ENCODE measurements around the gene TMEM19. TPM values are rescaled to one million over a fixed set of nuclear protein-coding genes. Genes with fewer than 3 reads are reported as not detected.

TMEM19 gene
- polyA plus RNA-seq, 1 of the 3 experiments (the other 2 are of a cell fraction): 12.6 TPM

GRCh38 chr12:71642264-71642663, 43.6 kb upstream of the TMEM19 start:
- Histone ChIP-seq H3K9me2 (no peaks in the 10 kb centered on the region), H4K20me1 (ENCODE audit: insufficient read depth) (no peaks in the 10 kb centered on the region), H3K27me3 (ENCODE audit: insufficient read depth) (no peaks in the 10 kb centered on the region), H3K9me3 (no peaks in the 10 kb centered on the region; the same call in 1 of the 2 replicates), H3K79me2 (ENCODE audit: insufficient read depth) (peaks cover 67% of the 10 kb centered on the region), H2AFZ (ENCODE audit: low read depth) (no peak overlapping the region), H3F3A (replicated peaks; ENCODE audit: insufficient read depth) (peaks cover 31% of the 10 kb centered on the region), H3K27ac (ENCODE audit: low read depth in 2 of 2, low read length in 1 of 2) (peak overlapping the region in 1 of 2 experiments; percentile 46; a peak in 2 of 4 replicates), H3K4me1 (ENCODE audit: control insufficient read depth in 1 of 2, insufficient read depth in 2 of 2, low read depth in 1 of 2, low read length in 1 of 2) (peaks cover 0 to 12% of the 10 kb centered on the region in 2 experiments; a peak in 3 of 4 replicates), H3K4me2 (no peak overlapping the region), H3K9ac (no peak overlapping the region), H3K4me3 (ENCODE audit: low read depth in 2 of 2, low read length in 1 of 2) (no peak overlapping the region), H3K36me3 (replicated peaks in 1 of 2; ENCODE audit: control insufficient read depth in 1 of 2, insufficient read depth in 2 of 2, low read length in 1 of 2) (peaks cover 81 to 93% of the 10 kb centered on the region in 2 experiments)
- no peak for DNase-seq
- CTCF ChIA-PET: interaction anchor here (0.9 to 1.6 kb wide), 2 partner anchors 56 to 105 kb away, joined by 3 to 5 read pairs; no protein-coding TSS in a partner anchor
- TF ChIP-seq RFX5 (IDR thresholded peaks at IDR 0.05; ENCODE audit: low read length) (no peak), EZH2phosphoT487 (IDR thresholded peaks at IDR 0.05; ENCODE audit: borderline replicate concordance, low read depth) (no peak), IRF3 (IDR thresholded peaks at IDR 0.05; ENCODE audit: low read depth, low read length) (no peak), SIN3A (IDR thresholded peaks at IDR 0.05; ENCODE audit: borderline replicate concordance, low read depth, low read length) (no peak), MAX (IDR thresholded peaks at IDR 0.05; ENCODE audit: low read depth) (no peak), FOXJ3 (CRISPR knock-in tag; IDR thresholded peaks at IDR 0.05) (no peak), MXI1 (IDR thresholded peaks at IDR 0.05; ENCODE audit: low read depth, low read length) (no peak), POLR2AphosphoS5 (IDR thresholded peaks at IDR 0.05; ENCODE audit: low read depth, low read length) (no peak), FOXM1 (IDR thresholded peaks at IDR 0.05; ENCODE audit: low read depth) (no peak), NFIC (IDR thresholded peaks at IDR 0.05; ENCODE audit: borderline replicate concordance) (no peak), SMC3 (IDR thresholded peaks at IDR 0.05; ENCODE audit: low read depth, low read length) (no peak), USF1 (IDR thresholded peaks at IDR 0.05; ENCODE audit: borderline replicate concordance, low read depth) (no peak), TCF12 (IDR thresholded peaks at IDR 0.05) (no peak), NRF1 (IDR thresholded peaks at IDR 0.05; ENCODE audit: low read depth, low read length) (no peak), PBX3 (IDR thresholded peaks at IDR 0.05) (no peak)
- POLR2A ChIA-PET: no interaction called here
- 99% methylated on average over 2 of the region's 2 CpGs for WGBS (ENCODE audit: low lambda C conversion rate)

- Histone ChIP-seq H3K4me1 (ENCODE audit: control insufficient read depth in 1 of 2, insufficient read depth in 2 of 2, low read depth in 1 of 2, low read length in 1 of 2) (peaks cover 0 to 12% of the 10 kb centered on the region in 2 experiments; a peak in 3 of 4 replicates), H3K4me2 (no peak overlapping the region), H4K20me1 (ENCODE audit: insufficient read depth) (peaks cover 12% of the 10 kb centered on the region), H3K79me2 (ENCODE audit: insufficient read depth) (peaks cover 88% of the 10 kb centered on the region), H3K4me3 (ENCODE audit: low read depth in 2 of 2, low read length in 1 of 2) (no peak overlapping the region), H3F3A (replicated peaks; ENCODE audit: insufficient read depth) (peaks cover 31% of the 10 kb centered on the region), H3K9ac (no peak overlapping the region), H3K27ac (ENCODE audit: low read depth in 2 of 2, low read length in 1 of 2) (no peak overlapping the region), H3K36me3 (replicated peaks in 1 of 2; ENCODE audit: control insufficient read depth in 1 of 2, insufficient read depth in 2 of 2, low read length in 1 of 2) (peaks cover 79 to 92% of the 10 kb centered on the region in 2 experiments), H2AFZ (ENCODE audit: low read depth) (no peak overlapping the region), H3K27me3 (ENCODE audit: insufficient read depth) (no peaks in the 10 kb centered on the region), H3K9me3 (no peaks in the 10 kb centered on the region; the same call in 1 of the 2 replicates), H3K9me2 (no peaks in the 10 kb centered on the region)
- 94% methylated on average over 3 of the region's 3 CpGs for WGBS (ENCODE audit: low lambda C conversion rate)
- ChIA-PET CTCF (interaction anchor here (2.0 to 2.7 kb wide), 4 partner anchors 9 to 253 kb away, joined by 4 to 17 read pairs (median 6); partner anchors contain the start of gene TMEM19), POLR2A (no interaction called here)
- DNase-seq: no peak
- no peak for TF ChIP-seq MEF2A (IDR thresholded peaks at IDR 0.05; ENCODE audit: borderline replicate concordance, low read depth)
- no peak for TF ChIP-seq EP300 (IDR thresholded peaks at IDR 0.05; ENCODE audit: borderline replicate concordance in 1 of 2, low read depth in 1 of 2, low read length in 1 of 2)
- no peak for TF ChIP-seq MXI1 (IDR thresholded peaks at IDR 0.05; ENCODE audit: low read depth, low read length)
- no peak for TF ChIP-seq GATA2 (CRISPR knock-in tag; IDR thresholded peaks at IDR 0.05)
- no peak for TF ChIP-seq FOXJ3 (CRISPR knock-in tag; IDR thresholded peaks at IDR 0.05)
- TF ChIP-seq RCOR1 (IDR thresholded peaks at IDR 0.05; ENCODE audit: low read length): no peak
- TF ChIP-seq TAF1 (IDR thresholded peaks at IDR 0.05; ENCODE audit: borderline replicate concordance, low read depth, low read length): no peak
- no peak for TF ChIP-seq MAX (IDR thresholded peaks at IDR 0.05; ENCODE audit: low read depth)
- TF ChIP-seq USF2 (IDR thresholded peaks at IDR 0.05; ENCODE audit: borderline replicate concordance, low read depth, low read length): no peak
- TF ChIP-seq NFIC (IDR thresholded peaks at IDR 0.05; ENCODE audit: borderline replicate concordance): no peak
Measured at GRCh38 chr12:71645268-71645667, 40.6 kb upstream of the TMEM19 start.

Data from SK-N-SH (cell line).